K562 (cell line): ENCODE results near the gene LGR6. TPM values are rescaled to one million over a fixed set of nuclear protein-coding genes. Genes with fewer than 3 reads are reported as not detected.
A peak's percentile ranks its signal among the peaks of the same experiment; 100 is the strongest.

Experiments
- NEUROD1 ChIP-seq: fragments of 150-350 bp; IDR thresholded peaks from 2 replicates; pipeline ENCODE4 v1.6.1; 2014; ENCODE audit warnings: borderline replicate concordance, low read length, low read depth; ENCODE audit not compliant: partially characterized antibody
- SMC3 ChIP-seq: conservative IDR thresholded peaks from 2 replicates; pipeline ENCODE4 v1.6.1; 2011; ENCODE audit warnings: low read depth, low read length, improper control_type of control experiment; ENCODE audit not compliant: insufficient read depth
- polyA plus RNA-seq, 8 experiments: library from polyadenylated mRNA; depleted of rRNA in 4 of 8; stranded (reverse) in 5 of 8; unstranded in 3 of 8; fragments of >200 nt; fragmentation: Nextera tagmentation in 2 of 8; fragmentation: Illumina TruSeq in 1 of 8; extraction: Ambion mirVana in 2 of 8; extraction: Trizol in 1 of 8; gene quantifications; 2 replicates each; pipeline versions ENCODE4 v1.2.1 to v1.2.3, GENCODE V29; 2011 to 2014; ENCODE audit warnings: inconsistent platforms in 1 of 8, missing spikeins in 1 of 8
- total RNA-seq, 7 experiments: library from RNA; depleted of rRNA in 6 of 7; stranded (reverse); fragments of >200 nt in 6 of 7; fragmentation: Illumina TruSeq in 2 of 7; extraction: Trizol in 2 of 7; gene quantifications; 2 replicates each; pipeline versions ENCODE4 v1.2.1 to v1.2.3, GENCODE V29; 2011 to 2021; ENCODE audit warnings: low replicate concordance in 1 of 7
- TF ChIP-seq, protein P1 (sequence below), 2 experiments: fragments of 450-650 bp; formaldehyde crosslinking in 1 of 2; IDR thresholded peaks; 2 replicates each; pipeline versions ENCODE4 v1.4.0 to v1.6.1; 2014 to 2020; ENCODE audit warnings: mild to moderate bottlenecking in 2 of 2, borderline replicate concordance in 1 of 2, low read depth in 1 of 2

LGR6 gene
- total and polyA plus RNA-seq, 9 of the 15 experiments (the other 6 are each of a cell fraction or from before 2014, with no cell fraction given) = 0.01 to 0.54 (median 0.17) TPM; not detected in 1

DNA sequence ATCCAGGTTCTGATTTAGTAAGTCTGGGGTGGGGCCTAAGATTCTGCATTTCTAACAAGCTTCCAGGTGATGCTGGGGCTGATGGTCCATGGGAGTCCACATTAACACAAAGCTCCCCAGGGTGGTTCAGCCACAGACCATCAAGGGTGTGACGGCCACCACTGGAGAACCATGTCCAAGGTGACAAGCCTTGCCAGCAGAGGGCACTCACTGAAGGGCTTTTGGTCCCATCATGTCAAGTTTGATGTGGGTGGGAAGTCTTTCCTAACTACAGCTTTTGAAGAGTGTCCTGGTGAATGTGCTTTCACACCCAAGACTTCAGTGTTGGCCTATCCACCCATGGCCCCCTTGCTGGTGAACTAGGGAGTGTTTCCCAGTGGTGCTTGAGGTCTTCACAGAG, 81.0 kb downstream of the LGR6 start (continued):
- TF ChIP-seq, protein P1, sequence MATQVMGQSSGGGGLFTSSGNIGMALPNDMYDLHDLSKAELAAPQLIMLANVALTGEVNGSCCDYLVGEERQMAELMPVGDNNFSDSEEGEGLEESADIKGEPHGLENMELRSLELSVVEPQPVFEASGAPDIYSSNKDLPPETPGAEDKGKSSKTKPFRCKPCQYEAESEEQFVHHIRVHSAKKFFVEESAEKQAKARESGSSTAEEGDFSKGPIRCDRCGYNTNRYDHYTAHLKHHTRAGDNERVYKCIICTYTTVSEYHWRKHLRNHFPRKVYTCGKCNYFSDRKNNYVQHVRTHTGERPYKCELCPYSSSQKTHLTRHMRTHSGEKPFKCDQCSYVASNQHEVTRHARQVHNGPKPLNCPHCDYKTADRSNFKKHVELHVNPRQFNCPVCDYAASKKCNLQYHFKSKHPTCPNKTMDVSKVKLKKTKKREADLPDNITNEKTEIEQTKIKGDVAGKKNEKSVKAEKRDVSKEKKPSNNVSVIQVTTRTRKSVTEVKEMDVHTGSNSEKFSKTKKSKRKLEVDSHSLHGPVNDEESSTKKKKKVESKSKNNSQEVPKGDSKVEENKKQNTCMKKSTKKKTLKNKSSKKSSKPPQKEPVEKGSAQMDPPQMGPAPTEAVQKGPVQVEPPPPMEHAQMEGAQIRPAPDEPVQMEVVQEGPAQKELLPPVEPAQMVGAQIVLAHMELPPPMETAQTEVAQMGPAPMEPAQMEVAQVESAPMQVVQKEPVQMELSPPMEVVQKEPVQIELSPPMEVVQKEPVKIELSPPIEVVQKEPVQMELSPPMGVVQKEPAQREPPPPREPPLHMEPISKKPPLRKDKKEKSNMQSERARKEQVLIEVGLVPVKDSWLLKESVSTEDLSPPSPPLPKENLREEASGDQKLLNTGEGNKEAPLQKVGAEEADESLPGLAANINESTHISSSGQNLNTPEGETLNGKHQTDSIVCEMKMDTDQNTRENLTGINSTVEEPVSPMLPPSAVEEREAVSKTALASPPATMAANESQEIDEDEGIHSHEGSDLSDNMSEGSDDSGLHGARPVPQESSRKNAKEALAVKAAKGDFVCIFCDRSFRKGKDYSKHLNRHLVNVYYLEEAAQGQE (IDR thresholded peaks at IDR 0.05; ENCODE audit: borderline replicate concordance) = peak; percentile 49; the same call in 1 of the 2 replicates
- TF ChIP-seq, protein P1 (CRISPR knock-in tag; IDR thresholded peaks at IDR 0.05; ENCODE audit: low read depth) = no peak
- TF ChIP-seq SMC3 (peak; percentile 53; the same call in 1 of the 2 replicates), NEUROD1 (no peak)
